K562 treated with DMSO at 1 percent for 24 hours (cell line): ENCODE data around the gene NFE2. TPM values are rescaled to one million over a fixed set of nuclear protein-coding genes. Genes with fewer than 3 reads are reported as not detected.

Experiments used
- total RNA-seq: library from RNA; unstranded; fragments of 300-600 nt; gene quantifications from 2 replicates; pipeline ENCODE4 v1.2.3, GENCODE V29; 2022; ENCODE audit warnings: low read depth; ENCODE audit not compliant: insufficient read depth

The NFE2 gene
- total RNA-seq = 126 and 152 TPM in 2 replicates

DNA sequence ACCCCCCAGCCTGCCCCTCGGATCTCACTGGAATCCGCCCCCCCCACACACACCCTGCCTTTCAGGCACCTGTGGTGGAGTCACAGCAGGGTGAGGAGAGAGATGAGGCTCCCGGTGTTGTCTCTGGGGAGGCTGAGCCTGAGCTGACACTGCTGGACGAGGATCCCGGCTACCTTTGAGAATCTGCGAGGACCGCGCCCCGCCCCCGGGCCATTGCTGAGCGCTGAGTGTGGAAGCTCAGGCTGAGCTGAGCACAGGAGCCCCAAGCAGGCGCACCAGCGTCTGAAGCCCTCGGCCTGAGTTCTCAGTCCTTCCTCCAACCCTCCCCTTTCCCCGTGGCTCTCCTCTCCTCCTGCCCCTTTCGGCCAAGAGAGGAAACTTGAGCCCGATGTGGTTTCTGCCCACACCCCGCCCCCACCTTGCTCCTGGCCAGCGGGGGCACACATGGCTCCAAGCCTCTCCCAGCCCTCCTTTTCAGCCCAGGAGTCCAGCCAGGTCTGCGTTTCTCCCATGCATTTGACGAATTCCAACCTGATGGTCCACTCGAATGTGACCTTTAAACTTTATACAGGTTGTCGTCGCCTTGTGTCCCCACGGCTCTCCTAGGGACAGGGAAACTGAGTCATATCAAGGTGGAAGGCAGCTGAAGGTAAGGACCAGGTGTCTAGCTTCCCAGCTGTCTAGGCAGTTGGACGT lies at the start of gene NFE2:
Gene NFE2, minus strand, starts transcription at position 284 of the 696 bp plus-strand sequence. CDS start 5,767 bp downstream, outside the sequence.

DNA sequence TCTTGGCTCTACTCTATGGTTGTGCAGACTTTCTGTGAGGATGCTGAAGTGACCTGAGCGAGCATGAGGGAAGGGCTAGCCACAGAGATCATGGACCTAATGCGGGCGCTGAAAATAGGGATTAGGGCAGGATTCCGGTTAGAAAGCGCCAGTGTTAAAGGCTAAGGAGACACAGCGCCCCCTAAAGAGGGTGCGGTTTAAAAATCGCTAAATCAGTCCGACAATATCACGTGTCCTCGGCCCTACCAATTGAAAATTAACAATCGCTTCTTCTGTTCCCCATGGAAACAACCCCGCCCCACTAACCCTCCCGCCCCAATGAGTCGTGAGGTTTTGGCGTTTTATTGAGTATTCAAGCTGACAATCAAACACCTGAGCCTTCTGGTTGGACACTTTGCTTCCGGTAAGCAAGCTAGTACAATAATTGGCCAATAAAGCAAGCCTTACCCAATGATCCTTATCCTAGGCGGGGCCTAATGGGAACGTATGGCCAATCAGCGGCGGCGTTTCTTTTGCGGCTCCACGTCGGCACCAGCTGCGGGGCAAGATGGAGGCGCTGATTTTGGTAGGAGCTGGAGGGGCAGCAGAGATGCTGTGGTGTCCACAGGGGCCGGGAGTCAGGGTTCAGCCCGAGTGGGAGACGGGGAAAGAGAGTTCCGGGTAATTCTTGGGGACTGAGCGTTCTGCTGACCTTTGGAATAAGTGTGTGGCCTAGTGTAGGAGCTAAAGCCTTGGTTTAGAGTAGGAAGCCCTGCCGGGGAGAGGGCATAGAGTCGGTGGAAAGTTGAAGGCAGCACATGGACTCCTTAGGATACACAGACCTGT lies 24.0 kb upstream of the NFE2 start, which contains the start of gene COPZ1:
Gene COPZ1, plus strand, starts transcription at position 515 of the 825 bp plus-strand sequence. Its CDS starts 33 bp downstream, at position 548.

DNA sequence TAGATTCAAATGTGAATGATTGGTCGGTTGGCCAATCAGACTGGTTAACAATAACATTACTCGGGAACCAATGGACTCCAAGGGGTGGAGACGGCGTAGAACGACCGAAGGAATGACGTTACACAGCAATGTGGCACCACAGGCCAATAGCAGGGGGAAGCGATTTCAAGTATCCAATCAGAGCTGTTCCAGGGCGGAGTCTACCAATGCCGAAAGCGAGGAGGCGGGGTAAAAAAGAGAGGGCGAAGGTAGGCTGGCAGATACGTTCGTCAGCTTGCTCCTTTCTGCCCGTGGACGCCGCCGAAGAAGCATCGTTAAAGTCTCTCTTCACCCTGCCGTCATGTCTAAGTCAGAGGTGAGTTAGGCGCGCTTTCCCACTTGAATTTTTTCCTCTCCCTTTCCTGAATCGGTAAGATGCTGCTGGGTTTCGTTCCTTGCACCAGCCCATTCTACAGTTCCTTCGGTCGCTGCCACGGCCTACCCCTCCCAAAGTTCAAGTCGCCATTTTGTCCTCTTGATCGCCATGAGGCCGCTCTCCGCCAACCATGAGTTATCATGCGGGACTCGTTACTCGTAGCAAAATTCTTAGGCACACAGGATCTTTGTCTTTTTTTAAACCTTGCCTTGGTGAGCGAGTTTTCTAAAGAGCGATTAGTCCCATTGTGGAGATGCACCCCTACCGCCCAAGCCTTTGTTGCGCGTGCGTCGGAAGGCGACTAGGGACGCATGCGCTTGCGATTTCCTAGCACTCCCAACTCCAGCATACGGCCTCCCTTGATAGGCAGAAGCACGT lies 20.2 kb downstream of the NFE2 start, which contains the start of gene HNRNPA1:
Gene HNRNPA1, plus strand, starts transcription at position 259 of the 793 bp plus-strand sequence. Its CDS starts 82 bp downstream, at position 341.

DNA sequence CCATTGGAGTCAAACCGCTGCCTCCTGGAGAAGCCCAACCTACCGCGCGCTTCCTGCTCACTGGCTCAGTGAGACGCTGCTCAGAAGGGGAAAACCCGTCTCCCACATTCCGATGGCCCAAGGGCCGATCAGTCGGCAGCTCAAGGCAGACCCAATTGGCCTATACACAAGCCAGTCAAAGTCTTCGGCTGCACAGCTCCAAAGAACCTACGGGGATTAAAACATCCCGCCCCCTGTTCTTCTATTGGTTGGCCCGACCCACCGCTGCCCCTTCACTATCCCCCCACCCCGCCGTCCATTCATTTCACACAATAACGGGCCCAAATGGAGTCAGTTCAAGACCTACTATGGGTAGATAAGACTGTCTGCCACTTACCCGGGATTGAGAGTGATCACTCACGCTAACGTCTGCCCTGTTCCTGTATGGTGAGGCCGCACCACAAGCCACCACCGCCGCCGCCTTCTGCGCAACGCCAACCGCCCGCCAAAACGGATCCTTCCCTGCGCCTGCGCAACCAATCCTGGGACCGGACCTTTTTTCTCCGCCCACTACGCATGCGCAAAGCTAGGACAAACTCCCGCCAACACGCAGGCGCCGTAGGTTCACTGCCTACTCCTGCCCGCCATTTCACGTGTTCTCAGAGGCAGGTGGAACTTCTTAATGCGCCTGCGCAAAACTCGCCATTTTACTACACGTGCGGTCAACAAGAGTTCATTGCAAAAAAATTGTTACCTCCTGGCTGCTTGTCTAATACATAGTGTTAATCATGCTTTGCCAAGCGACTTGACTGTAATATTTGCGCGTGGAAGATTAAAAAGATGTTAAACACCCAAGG lies 21.0 kb downstream of the NFE2 start, which contains the start of gene CBX5:
Gene CBX5, minus strand, starts transcription at position 491 of the 836 bp plus-strand sequence. CDS start 22,472 bp downstream, outside the sequence.

Other genes with a start within 250 kb of the NFE2 start
- gene HOXC4, start 247.2 kb downstream of the NFE2 start, total RNA-seq = 0.54 and 2.0 TPM in 2 replicates
- gene SMUG1, start 112.0 kb downstream of the NFE2 start, total RNA-seq = 37.1 and 41.5 TPM in 2 replicates
- gene CBX5, start 20.9 kb downstream of the NFE2 start, total RNA-seq = 21.0 and 23.8 TPM in 2 replicates
- 1,484 and 1,568 TPM in 2 replicates for gene HNRNPA1, start 20.3 kb downstream of the NFE2 start, total RNA-seq
- gene COPZ1, start 24.1 kb upstream of the NFE2 start, total RNA-seq = 136 and 154 TPM in 2 replicates
- 0.31 TPM in 1 of 2 replicates, not detected in the other for gene GPR84, start 63.5 kb upstream of the NFE2 start, total RNA-seq
- gene ZNF385A, start 83.7 kb upstream of the NFE2 start, total RNA-seq = 49.0 and 51.3 TPM in 2 replicates
- gene ITGA5, start 118.3 kb upstream of the NFE2 start, total RNA-seq = 82.1 and 87.8 TPM in 2 replicates
- gene GTSF1, start 172.6 kb upstream of the NFE2 start, total RNA-seq = 239 and 243 TPM in 2 replicates
- gene NCKAP1L, start 196.7 kb upstream of the NFE2 start, total RNA-seq = 53.6 and 56.3 TPM in 2 replicates
- gene PDE1B, start 248.6 kb upstream of the NFE2 start, total RNA-seq = 2.6 and 4.1 TPM in 2 replicates